K562 (cell line): ENCODE results near the gene IL17REL. TPM values are rescaled to one million over a fixed set of nuclear protein-coding genes. Genes with fewer than 3 reads are reported as not detected.

Experiments
- ATAC-seq: fragments of 200-7000 bp; cut with Tn5 transposase; 3 replicates; pipeline ENCODE4 v1.9.1; 2020; ENCODE audit warnings: moderate library complexity
- BruUV-seq: library from RNA; stranded (reverse); fragments of 400-500 nt; replicated peaks from 2 replicates; lab custom pipeline; 2021; lab: Mats Ljungman, UMichigan
- CTCF ChIA-PET: fragments of 300-600 bp; formaldehyde crosslinking; extraction: SDS; loops from one replicate; lab custom pipeline; 2021; ENCODE audit warnings: low intra/inter-chr PET ratio; lab: Yijun Ruan, JAX
- POLR2A ChIA-PET: fragments of 300-600, 350-650 bp; sonication (Branson Sonifier 250); formaldehyde crosslinking; extraction: SDS; loops from one replicate; lab custom pipeline; 2021; ENCODE audit warnings: antibody characterized with exemption, inconsistent platforms; lab: Yijun Ruan, JAX
- DNase-seq, 4 experiments: peaks; one replicate each; pipeline versions ENCODE4 v3.0.0 to v3.0.0-alpha.2; 2011 to 2018; ENCODE audit warnings: low spot score in 3 of 4, mixed read lengths in 3 of 4; ENCODE audit errors: extremely low read depth in 1 of 4
- FAIRE-seq: peaks from 2 replicates; lab custom pipeline; 2011; peaks lifted over from hg19 to GRCh38; lab: Jason Lieb, UNC
- H2AFZ ChIP-seq: 2 replicates; pipeline ENCODE4 v1.6.0; 2011; ENCODE audit warnings: low read depth, low read length, control low read depth, inconsistent platforms
- H3K27ac ChIP-seq: fragments of 200-600 bp; 3 replicates; pipeline ENCODE4 v1.8.0; 2011; ENCODE audit warnings: low read depth, mild to moderate bottlenecking, control low read depth, inconsistent platforms, low read length, moderate library complexity, mixed read lengths; ENCODE audit errors: extremely low read depth
- H3K27me3 ChIP-seq, 2 experiments: fragments of 300-600 bp in 1 of 2; 2 replicates in 1 of 2; 3 replicates in 1 of 2; pipeline versions ENCODE4 v1.6.0 to v1.8.0; 2011; ENCODE audit warnings: inconsistent platforms in 2 of 2, low read length in 2 of 2, mild to moderate bottlenecking in 1 of 2, mixed read lengths in 1 of 2, moderate library complexity in 1 of 2; ENCODE audit not compliant: control insufficient read depth in 2 of 2, insufficient read depth in 2 of 2
- H3K36me3 ChIP-seq: fragments of 300-600 bp; 3 replicates; pipeline ENCODE4 v1.8.0; 2011; ENCODE audit warnings: mild to moderate bottlenecking, low read length, inconsistent platforms; ENCODE audit not compliant: control insufficient read depth, insufficient read depth
- H3K4me1 ChIP-seq, 2 experiments: fragments of 200-600 bp in 1 of 2; replicated peaks in 1 of 2; 2 replicates in 1 of 2; 3 replicates in 1 of 2; pipeline versions ENCODE4 v1.5.1 to v1.8.0; 2011; ENCODE audit warnings: inconsistent platforms in 2 of 2, low read length in 2 of 2, mild to moderate bottlenecking in 1 of 2, mixed read lengths in 1 of 2, moderate library complexity in 1 of 2; ENCODE audit not compliant: control insufficient read depth in 2 of 2, insufficient read depth in 2 of 2
- H3K4me2 ChIP-seq: 2 replicates; pipeline ENCODE4 v1.6.1; 2011; ENCODE audit warnings: low read length, control low read depth, inconsistent platforms, mixed read lengths; ENCODE audit not compliant: insufficient read depth
- H3K4me3 ChIP-seq: fragments of 200-600 bp; sonication (generic), shearing (Covaris generic); 2 replicates; pipeline ENCODE4 v1.5.1; 2016; ENCODE audit warnings: control low read depth, inconsistent platforms
- H3K79me2 ChIP-seq: fragments of 200-600 bp; 3 replicates; pipeline ENCODE4 v1.8.0; 2011; ENCODE audit warnings: low read length, inconsistent platforms; ENCODE audit not compliant: control insufficient read depth, insufficient read depth
- H3K9ac ChIP-seq, 2 experiments: 2 replicates each; pipeline versions ENCODE4 v1.6.0 to v1.6.1; 2011; ENCODE audit warnings: low read depth in 2 of 2, low read length in 2 of 2, control low read depth in 1 of 2, inconsistent platforms in 1 of 2, mild to moderate bottlenecking in 1 of 2, mixed read lengths in 1 of 2; ENCODE audit not compliant: insufficient read depth in 1 of 2
- H3K9me1 ChIP-seq: one replicate; pipeline ENCODE4 v1.6.0; 2011; ENCODE audit warnings: inconsistent platforms, mild to moderate bottlenecking, low read length, moderate library complexity; ENCODE audit not compliant: control insufficient read depth, insufficient read depth
- H3K9me3 ChIP-seq: replicated peaks from 2 replicates; pipeline ENCODE4 v1.5.1; 2011; ENCODE audit warnings: low read depth, low read length, inconsistent platforms; ENCODE audit not compliant: control insufficient read depth, insufficient read depth
- H4K20me1 ChIP-seq: replicated peaks from 2 replicates; pipeline ENCODE4 v1.6.1; 2011; ENCODE audit warnings: low read length, inconsistent platforms, mixed read lengths; ENCODE audit not compliant: control insufficient read depth, insufficient read depth
- BDP1 ChIP-seq: IDR thresholded peaks from 3 replicates; pipeline ENCODE4 v1.6.1; 2011; ENCODE audit not compliant: insufficient read length, insufficient read depth
- BRD9 ChIP-seq: fragments of 450-650 bp; IDR thresholded peaks from 2 replicates; pipeline ENCODE4 v1.6.1; 2018; ENCODE audit warnings: low read depth; ENCODE audit not compliant: partially characterized antibody
- CBFA2T3 ChIP-seq: fragments of 450-650 bp; IDR thresholded peaks from 2 replicates; pipeline ENCODE4 v1.6.1; 2017
- CEBPB ChIP-seq: fragments of 450-650 bp; IDR thresholded peaks from 2 replicates; pipeline ENCODE4 v1.6.1; 2016; ENCODE audit warnings: missing genetic modification characterization, missing compliant biosample characterization
- DIDO1 ChIP-seq: fragments of 450-650 bp; IDR thresholded peaks from 2 replicates; pipeline ENCODE4 v1.6.1; 2016; ENCODE audit warnings: low read depth, missing biosample characterization, missing genetic modification characterization
- ETV5 ChIP-seq: sonication (generic); formaldehyde crosslinking; IDR thresholded peaks from 2 replicates; pipeline ENCODE4 v1.4.0; 2020; ENCODE audit warnings: low read depth, mild to moderate bottlenecking, missing genetic modification reagents
- FOXJ2 ChIP-seq: fragments of 200-800 bp; sonication (Bioruptor generic); IDR thresholded peaks from 2 replicates; pipeline ENCODE4 v1.6.1; 2016; ENCODE audit warnings: missing genetic modification characterization, missing compliant biosample characterization
- GABPB2 ChIP-seq: fragments of 250-450 bp; sonication (Bioruptor Pico); conservative IDR thresholded peaks from 2 replicates; pipeline ENCODE4 v1.5.1; 2021; ENCODE audit warnings: mild to moderate bottlenecking
- KHSRP ChIP-seq: fragments of 450-650 bp; IDR thresholded peaks from 2 replicates; pipeline ENCODE4 v1.6.1; 2017
- PCBP2 ChIP-seq: fragments of 200-400 bp; formaldehyde crosslinking; IDR thresholded peaks from 2 replicates; pipeline ENCODE4 v1.6.1; 2018; ENCODE audit warnings: low read length, low read depth, mild to moderate bottlenecking, moderate library complexity; ENCODE audit not compliant: poor library complexity, severe bottlenecking
- RAD21 ChIP-seq, 2 experiments: fragments of 250-450 bp in 1 of 2; fragments of 450-650 bp in 1 of 2; sonication (Bioruptor Pico) in 1 of 2; formaldehyde crosslinking in 1 of 2; IDR thresholded peaks in 1 of 2; conservative IDR thresholded peaks in 1 of 2; 2 replicates each; pipeline versions ENCODE4 v1.4.0 to v1.8.0; 2020 to 2022; ENCODE audit warnings: mild to moderate bottlenecking in 2 of 2, moderate library complexity in 1 of 2
- SIN3A ChIP-seq, 2 experiments: fragments of 150-350 bp in 1 of 2; IDR thresholded peaks; 2 replicates each; pipeline ENCODE4 v1.6.1; 2011 to 2016; ENCODE audit warnings: borderline replicate concordance in 2 of 2, low read depth in 2 of 2, low read length in 2 of 2, mild to moderate bottlenecking in 2 of 2, moderate library complexity in 2 of 2; ENCODE audit not compliant: control insufficient read depth in 1 of 2
- SP1 ChIP-seq: sonication (generic); formaldehyde crosslinking; IDR thresholded peaks from 2 replicates; pipeline ENCODE4 v1.8.1; 2022; ENCODE audit warnings: mild to moderate bottlenecking, missing genetic modification reagents
- SPI1 ChIP-seq: IDR thresholded peaks from 2 replicates; pipeline ENCODE4 v1.6.1; 2011; ENCODE audit warnings: low read depth, low read length, control low read depth, borderline replicate concordance
- TAF1 ChIP-seq: IDR thresholded peaks from 2 replicates; pipeline ENCODE4 v1.6.1; 2011; ENCODE audit warnings: mild to moderate bottlenecking, low read length, moderate library complexity; ENCODE audit not compliant: insufficient read depth, control insufficient read depth, severe bottlenecking; ENCODE audit errors: extremely low read depth
- ZNF280B ChIP-seq: fragments of 250-450 bp; sonication (Bioruptor Pico); IDR thresholded peaks from 2 replicates; pipeline ENCODE4 v1.5.1; 2021; ENCODE audit warnings: mild to moderate bottlenecking
- ZNF511 ChIP-seq: sonication (generic); formaldehyde crosslinking; IDR thresholded peaks from 2 replicates; pipeline ENCODE4 v1.8.0; 2022; ENCODE audit warnings: mild to moderate bottlenecking, missing genetic modification reagents
- ZNF639 ChIP-seq, 2 experiments: fragments of 200-800 bp in 1 of 2; sonication (Bioruptor generic) in 1 of 2; sonication (generic) in 1 of 2; formaldehyde crosslinking in 1 of 2; IDR thresholded peaks in 1 of 2; conservative IDR thresholded peaks in 1 of 2; 2 replicates each; pipeline versions ENCODE4 v1.5.0 to v1.6.1; 2016 to 2020; ENCODE audit warnings: missing compliant biosample characterization in 1 of 2, missing genetic modification characterization in 1 of 2, missing genetic modification reagents in 1 of 2
- WGBS: fragments of 100-300 bp; shearing (Covaris generic); methylation state at CpG from one replicate; pipeline ENCODE4 v1.1.6; 2016; ENCODE audit warnings: low coverage, mixed read lengths; ENCODE audit not compliant: insufficient coverage; ENCODE audit errors: missing lambda C conversion rate; 5-methylcytosine and 5-hydroxymethylcytosine counted together
- in situ Hi-C: fragments of 300-500 bp; cut with MboI; formaldehyde crosslinking; loops from 4 replicates; pipeline ENCODE4 v1.15.0; 2018; ENCODE audit warnings: inconsistent platforms, mixed read lengths
- intact Hi-C: fragments of 100-400 bp; cut with micrococcal nuclease; formaldehyde crosslinking; loops from 2 replicates; pipeline ENCODE4 v1.14.2; 2022
- polyA plus RNA-seq, 8 experiments: library from polyadenylated mRNA; depleted of rRNA in 4 of 8; stranded (reverse) in 5 of 8; unstranded in 3 of 8; fragments of >200 nt; fragmentation: Nextera tagmentation in 2 of 8; fragmentation: Illumina TruSeq in 1 of 8; extraction: Ambion mirVana in 2 of 8; extraction: Trizol in 1 of 8; gene quantifications; 2 replicates each; pipeline versions ENCODE4 v1.2.1 to v1.2.3, GENCODE V29; 2011 to 2014; ENCODE audit warnings: inconsistent platforms in 1 of 8, missing spikeins in 1 of 8
- total RNA-seq, 7 experiments: library from RNA; depleted of rRNA in 6 of 7; stranded (reverse); fragments of >200 nt in 6 of 7; fragmentation: Illumina TruSeq in 2 of 7; extraction: Trizol in 2 of 7; gene quantifications; 2 replicates each; pipeline versions ENCODE4 v1.2.1 to v1.2.3, GENCODE V29; 2011 to 2021; ENCODE audit warnings: low replicate concordance in 1 of 7

Gene IL17REL
- total and polyA plus RNA-seq, 9 of the 15 experiments (the other 6 are each of a cell fraction or from before 2014, with no cell fraction given), result 0.05 to 0.42 (median 0.11) TPM; not detected in 4

GRCh38 chr22:49948958-49949913, 63.3 kb downstream of the IL17REL start:
- Histone ChIP-seq H3K9ac (peak overlapping the region in 1 of 2 experiments; percentile 9; a peak in 1 of 4 replicates), H3K27me3 (no peaks in the 10 kb centered on the region), H3K9me1 (no peaks in the 10 kb centered on the region), H3K79me2 (no peaks in the 10 kb centered on the region), H2AFZ (no peak overlapping the region), H3K4me1 (peaks cover 5 to 87% of the 10 kb centered on the region in 2 experiments; a peak in 3 of 5 replicates), H4K20me1 (no peaks in the 10 kb centered on the region), H3K36me3 (no peaks in the 10 kb centered on the region), H3K9me3 (no peaks in the 10 kb centered on the region), H3K4me2 (no peak overlapping the region), H3K4me3 (no peak overlapping the region), H3K27ac (no peak overlapping the region)
- ChIA-PET POLR2A (no interaction called here), CTCF (no interaction called here)
- in situ Hi-C loops (no loop called here), intact Hi-C loops (no loop called here)
- no peak for ATAC-seq
- TF ChIP-seq BRD9 (no peak), ZNF280B (CRISPR knock-in tag) (no peak), BDP1 (no peak), PCBP2 (no peak), DIDO1 (tag) (no peak), FOXJ2 (tag) (no peak), ZNF511 (CRISPR knock-in tag) (no peak), RAD21 (CRISPR knock-in tag; conservative IDR thresholded peaks at IDR 0.05 in 1 of 2, IDR thresholded peaks at IDR 0.05 in 1 of 2) (no peak), CEBPB (tag) (no peak), SPI1 (no peak), SP1 (no peak), GABPB2 (CRISPR knock-in tag) (no peak), KHSRP (no peak), ETV5 (CRISPR knock-in tag) (no peak), SIN3A (IDR thresholded peaks at IDR 0.05; ENCODE audit: borderline replicate concordance in 2 of 2, control insufficient read depth in 1 of 2, low read depth in 2 of 2, low read length in 2 of 2) (no peak), ZNF639 (CRISPR knock-in tag; conservative IDR thresholded peaks at IDR 0.05 in 1 of 2, IDR thresholded peaks at IDR 0.05 in 1 of 2) (no peak), TAF1 (no peak), CBFA2T3 (no peak)
- peak in 1 of 4 experiments; percentile 12 for DNase-seq
- WGBS, result 65% methylated on average over 19 of the region's 42 CpGs
- FAIRE-seq, result no peak
- BruUV-seq, result no TSS peak
